Mononuclear cell (primary cell): ENCODE results near the gene CRK. TPM values are rescaled to one million over a fixed set of nuclear protein-coding genes. Genes with fewer than 3 reads are reported as not detected.
"Not testable (repeated sequence)": the region's sequence is repeated elsewhere in the genome, so short reads cannot be mapped to it uniquely, and the experiment has no call there.

Experiments
- H3K27me3 ChIP-seq: 2 replicates; pipeline ENCODE4 v1.6.0; 2011; ENCODE audit warnings: low read length, control low read depth; ENCODE audit not compliant: insufficient read depth
- H3K4me1 ChIP-seq: 2 replicates; pipeline ENCODE4 v1.5.1; 2011; ENCODE audit warnings: mild to moderate bottlenecking, low read length, control low read depth; ENCODE audit not compliant: insufficient read depth
- H3K4me3 ChIP-seq: 2 replicates; pipeline ENCODE4 v1.5.1; 2011; ENCODE audit warnings: mild to moderate bottlenecking, low read length, moderate library complexity
- H3K9me3 ChIP-seq: 2 replicates; pipeline ENCODE4 v1.5.1; 2011; ENCODE audit warnings: low read depth, mild to moderate bottlenecking, control low read depth, low read length
- total RNA-seq: library from RNA; depleted of rRNA; stranded (reverse); fragments of >200 nt; gene quantifications from one replicate; pipeline ENCODE4 v1.2.3, GENCODE V29; 2012

CRK gene
- total RNA-seq, 1 donor: 20.0 TPM

DNA sequence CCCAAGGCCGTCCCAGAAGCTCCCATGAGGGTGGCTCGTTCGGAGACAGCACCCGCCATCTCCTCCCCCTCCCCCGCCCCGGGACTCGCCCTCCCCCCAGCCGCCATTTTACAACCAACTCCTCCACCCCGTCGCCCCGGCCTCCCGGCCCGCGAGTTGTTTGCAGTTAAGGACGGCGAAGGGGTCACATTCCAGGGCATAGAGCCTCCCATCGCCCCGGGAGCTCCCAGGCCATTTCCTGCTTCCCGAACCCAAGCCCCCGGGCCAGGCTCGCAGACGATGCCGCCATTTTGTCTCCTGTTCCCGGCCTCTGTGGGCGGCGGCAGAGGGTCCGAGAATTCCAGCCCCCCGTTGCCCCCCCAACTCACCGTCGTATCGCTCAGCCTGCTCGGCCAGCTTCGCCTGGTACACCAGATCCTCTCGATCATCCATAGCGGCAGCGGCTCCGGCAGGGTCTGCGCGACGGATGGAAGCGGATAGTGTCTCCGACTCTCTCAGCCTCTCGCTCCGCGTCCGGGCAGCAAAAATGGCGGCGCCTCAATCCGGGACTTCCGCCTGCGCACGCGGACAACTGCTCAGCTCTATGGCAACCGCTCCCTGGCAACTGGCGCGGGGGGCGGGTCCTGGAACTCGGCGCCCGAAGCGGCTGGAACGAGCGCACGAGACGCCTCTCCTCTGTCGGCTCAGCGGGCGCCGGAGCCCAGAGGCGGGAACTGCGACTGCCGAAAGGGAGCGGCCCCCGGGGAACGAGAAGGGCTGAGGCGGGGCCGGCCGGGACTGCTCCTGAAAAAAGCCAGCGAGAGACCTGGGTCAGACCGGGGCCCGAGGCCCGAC is 56.1 kb downstream of the CRK start, which contains the start of gene YWHAE:
Gene YWHAE (minus strand): TSS at position 544 of the 834 bp plus-strand sequence. CDS start 112 bp downstream, at position 432.
- H3K4me1 ChIP-seq: peaks cover 52% of the 10 kb centered on the region
- peak within 1 kb of the TSS; percentile 99 for H3K4me3 ChIP-seq
- H3K9me3 ChIP-seq: no peaks in the 10 kb centered on the region
- no peaks in the 10 kb centered on the region for H3K27me3 ChIP-seq

DNA sequence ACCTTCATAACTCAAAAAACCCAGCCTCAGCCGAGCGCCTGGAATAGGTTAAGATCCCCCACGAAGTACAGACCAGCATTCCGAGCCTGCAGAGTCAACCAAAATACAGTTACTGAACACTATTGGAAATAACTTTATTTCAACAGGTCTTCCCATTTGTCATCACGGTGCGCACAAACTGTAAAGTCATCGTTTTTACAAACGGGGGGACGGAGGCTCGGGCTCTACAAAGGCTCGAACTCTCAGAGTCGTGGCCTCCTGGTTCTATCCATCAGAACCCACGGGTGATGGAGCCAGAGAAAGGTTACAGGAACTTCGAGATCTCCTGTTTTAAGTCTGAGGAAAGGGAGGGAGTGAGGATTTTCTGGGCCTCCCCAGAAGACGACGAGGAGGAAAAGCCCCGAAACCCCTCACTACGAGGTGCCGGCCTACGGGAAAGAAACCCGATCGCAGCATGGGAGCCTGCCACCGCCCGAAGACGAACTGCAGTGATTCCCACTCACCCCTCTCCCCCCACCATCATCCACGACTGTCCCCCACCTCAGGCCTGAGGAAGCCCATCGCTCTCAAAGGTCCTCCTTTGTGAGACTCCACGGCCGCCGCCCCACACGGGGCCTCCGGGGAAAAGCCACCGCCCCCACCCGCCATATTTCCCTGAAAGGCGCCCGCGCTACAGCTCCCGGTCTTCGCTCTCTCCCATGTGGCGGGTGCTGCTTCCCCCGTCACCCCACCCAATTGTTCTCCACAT is 56.9 kb downstream of the CRK start:
- no peaks in the 10 kb centered on the region for H3K9me3 ChIP-seq
- H3K27me3 ChIP-seq: no peaks in the 10 kb centered on the region
- peaks cover 53% of the 10 kb centered on the region for H3K4me1 ChIP-seq
- H3K4me3 ChIP-seq: peak overlapping the region; percentile 99

DNA sequence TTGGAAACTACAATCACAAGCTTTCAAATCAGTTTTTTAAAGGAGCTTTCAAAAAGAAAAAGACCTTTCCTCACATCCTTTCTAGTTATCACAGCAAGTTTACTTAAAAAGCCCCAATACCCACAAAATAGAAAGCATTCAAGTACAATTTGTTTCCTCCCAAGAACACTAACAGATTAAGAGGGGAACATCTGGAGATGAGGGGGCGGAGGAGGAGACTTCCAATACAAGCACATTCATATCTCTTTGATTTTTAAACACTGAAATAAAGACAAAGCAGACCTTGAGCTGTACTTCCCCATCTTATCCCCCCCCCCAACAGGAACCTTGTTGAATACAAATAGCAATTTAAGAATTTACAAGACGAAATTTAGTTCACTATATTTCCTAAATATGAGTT is 58.0 kb downstream of the CRK start:
- Histone ChIP-seq H3K4me1 (peaks cover 63% of the 10 kb centered on the region), H3K9me3 (no peaks in the 10 kb centered on the region), H3K27me3 (no peaks in the 10 kb centered on the region), H3K4me3 (peak overlapping the region; percentile 8)

DNA sequence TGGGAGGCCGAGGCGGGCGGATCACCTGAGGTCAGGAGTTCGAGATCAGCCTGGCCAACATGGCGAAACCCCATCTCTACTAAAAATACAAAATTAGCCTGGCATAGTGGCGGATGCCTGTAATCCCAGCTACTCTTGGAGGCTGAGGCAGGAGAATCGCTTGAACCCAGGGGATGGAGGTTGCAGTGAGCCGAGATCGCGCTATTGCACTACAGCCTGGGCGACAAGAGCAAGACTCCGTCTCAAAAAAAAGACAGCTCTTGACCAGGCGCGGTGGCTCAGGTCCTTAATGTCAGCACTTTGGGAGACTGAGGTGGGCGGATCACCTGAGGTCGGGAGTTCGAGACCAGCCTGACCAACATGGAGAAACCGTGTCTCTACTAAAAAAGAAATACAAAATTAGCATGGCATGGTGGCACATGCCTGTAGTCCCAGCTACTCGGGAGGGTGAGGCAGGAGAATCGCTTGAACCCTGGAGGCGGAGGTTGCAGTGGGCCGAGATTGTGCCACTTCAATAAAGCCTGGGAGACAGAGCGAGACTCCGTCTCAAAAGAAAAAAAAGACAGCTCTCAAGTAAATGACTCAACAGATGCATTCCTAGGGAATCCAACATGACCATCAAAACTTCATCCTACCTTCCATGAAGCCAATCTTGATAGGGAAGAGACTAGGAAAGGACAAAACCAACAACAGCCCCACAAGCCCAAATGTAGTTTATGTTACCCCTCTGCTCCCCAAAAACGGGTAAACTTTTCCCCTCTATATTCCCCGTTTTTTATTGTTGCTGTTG is 60.0 kb downstream of the CRK start:
- not testable (repeated sequence) for H3K4me3 ChIP-seq, H3K9me3 ChIP-seq, H3K27me3 ChIP-seq
- H3K4me1 ChIP-seq: peaks cover 82% of the 10 kb centered on the region

DNA sequence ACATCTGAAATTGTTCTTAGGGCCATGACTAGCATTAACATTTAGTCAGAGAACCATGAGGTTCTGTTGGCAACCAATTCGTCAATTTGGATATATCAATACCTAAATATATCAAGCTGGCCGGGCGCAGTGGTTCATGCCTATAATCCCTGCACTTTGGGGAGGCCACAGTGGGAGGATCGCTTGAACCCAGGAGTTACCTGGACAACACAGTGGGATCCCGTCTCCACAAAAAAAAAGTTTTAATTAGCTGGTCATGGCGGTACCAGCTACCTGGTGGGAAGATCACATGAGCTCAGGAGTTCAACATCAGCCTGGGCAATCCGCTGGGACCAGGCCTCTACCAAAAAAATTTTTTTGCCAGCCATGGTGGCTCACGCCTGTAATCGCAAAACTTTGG is 64.5 kb downstream of the CRK start:
- H3K4me3 ChIP-seq: no peak overlapping the region
- H3K4me1 ChIP-seq: peaks cover 91% of the 10 kb centered on the region
- H3K27me3 ChIP-seq: no peaks in the 10 kb centered on the region
- no peaks in the 10 kb centered on the region for H3K9me3 ChIP-seq

DNA sequence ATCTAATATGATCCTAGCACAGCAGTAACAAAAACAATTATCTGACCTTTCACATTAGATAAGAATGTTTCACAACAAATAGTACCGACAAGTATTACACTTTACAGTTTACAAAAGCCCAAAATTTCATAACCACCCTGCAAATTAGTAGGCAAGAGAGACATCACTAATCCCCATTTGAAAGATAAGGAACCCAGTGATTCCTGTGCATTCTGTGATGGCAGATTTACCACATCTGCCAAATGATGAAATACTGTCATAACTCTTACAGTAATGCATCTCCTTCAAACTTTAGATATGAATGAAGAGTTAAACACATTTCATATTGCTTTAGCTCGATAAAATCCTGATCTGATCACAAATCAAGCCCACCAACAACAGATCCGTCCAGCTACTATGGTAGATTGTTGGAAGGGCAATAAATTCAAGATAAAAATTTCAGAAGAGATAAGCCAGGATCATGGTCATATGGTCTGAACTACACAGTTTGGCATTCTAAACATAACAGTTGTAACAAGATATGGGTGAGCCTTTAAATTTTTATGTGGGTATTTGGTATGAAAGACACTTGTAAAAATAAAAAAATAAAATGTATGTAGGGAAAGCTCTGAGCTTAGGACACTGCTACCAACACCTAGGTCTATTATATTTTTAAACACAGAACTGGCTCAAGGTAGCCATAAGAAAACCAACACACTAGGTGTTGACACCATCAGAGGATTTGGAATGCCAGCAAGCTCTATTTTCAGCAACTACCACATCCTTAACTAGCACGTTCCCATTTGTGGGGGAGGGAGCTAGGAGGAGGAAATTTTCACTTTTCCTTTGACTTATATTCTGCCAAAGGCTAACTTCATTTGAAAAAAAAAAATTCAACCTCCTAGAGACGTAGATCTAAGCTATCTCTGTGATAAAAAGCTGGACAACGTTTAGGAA is 65.3 kb downstream of the CRK start:
- peaks cover 88% of the 10 kb centered on the region for H3K4me1 ChIP-seq
- H3K4me3 ChIP-seq: no peak overlapping the region
- H3K27me3 ChIP-seq: no peaks in the 10 kb centered on the region
- H3K9me3 ChIP-seq: no peaks in the 10 kb centered on the region

DNA sequence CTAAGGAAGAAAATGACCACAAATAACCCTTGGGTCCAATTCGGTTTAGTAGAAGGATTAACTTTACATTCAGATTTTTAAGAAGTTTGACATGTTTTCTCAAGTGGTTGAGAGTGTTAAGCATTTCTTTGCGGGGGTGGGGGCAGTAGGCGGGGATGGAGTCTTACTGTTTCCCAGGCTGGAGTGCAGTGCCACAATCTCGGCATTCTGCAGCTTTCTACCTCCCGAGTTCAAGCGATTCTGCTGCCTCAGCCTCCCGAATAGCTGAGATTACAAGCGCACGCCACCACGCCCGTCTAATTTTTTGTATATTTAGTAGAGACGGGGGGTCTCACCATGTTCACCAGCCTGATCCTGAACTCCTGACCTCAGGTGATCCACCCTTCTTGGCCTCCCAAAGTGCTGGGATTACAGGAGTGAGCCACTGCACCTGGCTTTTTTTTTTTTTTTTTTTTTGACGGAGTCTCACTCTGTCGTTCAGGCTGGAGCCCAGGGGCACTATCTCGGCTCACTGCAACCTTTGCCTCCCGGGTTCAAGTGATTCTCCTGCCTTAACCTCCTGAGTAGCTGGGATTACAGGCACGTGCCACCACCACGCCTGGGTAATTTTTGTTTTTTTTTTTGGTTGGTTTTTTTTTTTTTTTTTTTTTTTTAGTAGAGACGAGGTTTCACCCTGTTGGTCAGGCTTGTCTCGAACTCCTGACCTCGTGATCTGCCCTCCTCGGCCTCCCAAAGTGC is 68.4 kb downstream of the CRK start:
- H3K4me1 ChIP-seq: peaks cover 84% of the 10 kb centered on the region
- H3K4me3 ChIP-seq, H3K9me3 ChIP-seq, H3K27me3 ChIP-seq: not testable (repeated sequence)

DNA sequence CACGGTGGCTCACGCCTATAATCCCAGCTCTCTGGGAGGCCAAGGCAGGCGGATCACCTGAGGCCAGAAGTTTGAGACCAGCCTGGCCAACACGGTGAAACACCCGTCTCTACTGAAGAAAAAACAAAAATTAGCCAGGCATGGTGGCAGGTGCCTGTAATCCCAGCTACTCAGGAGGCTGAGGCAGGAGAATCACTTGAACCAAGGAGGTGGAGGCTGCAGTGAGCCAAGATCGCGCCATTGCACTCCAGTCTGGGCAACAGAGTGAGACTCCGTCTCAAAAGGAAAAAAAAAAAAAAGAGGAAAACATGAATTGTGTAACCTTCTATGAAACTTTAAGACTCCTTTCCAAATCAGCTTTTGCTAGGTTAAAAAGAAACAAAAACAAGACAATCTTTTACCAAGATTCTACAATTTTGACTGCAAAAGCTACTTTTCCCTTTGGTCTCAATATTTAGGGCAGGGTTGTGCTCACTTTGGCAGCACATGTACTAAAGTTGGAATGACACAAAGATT is 69.3 kb downstream of the CRK start:
- H3K27me3 ChIP-seq, H3K9me3 ChIP-seq, H3K4me3 ChIP-seq: not testable (repeated sequence)
- H3K4me1 ChIP-seq: peaks cover 80% of the 10 kb centered on the region

DNA sequence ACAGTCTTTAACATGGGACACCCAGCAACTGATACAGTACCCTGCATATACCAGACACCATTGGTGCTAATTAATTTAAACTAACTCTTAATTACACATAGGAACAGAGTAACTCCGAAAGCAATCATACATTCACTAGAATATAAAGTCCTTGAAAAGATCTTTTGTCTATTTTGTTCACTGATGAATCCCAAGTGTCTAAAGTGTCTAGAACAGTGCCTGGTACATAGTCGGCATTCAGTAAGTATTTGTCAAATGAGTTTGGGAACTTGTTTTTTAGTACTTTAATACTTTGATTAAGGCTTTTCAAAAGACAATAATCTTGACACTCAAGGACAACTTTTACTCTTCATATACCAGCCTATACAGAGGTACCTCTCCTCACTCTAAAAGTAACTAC is 69.8 kb downstream of the CRK start:
- Histone ChIP-seq H3K4me3 (no peak overlapping the region), H3K27me3 (no peaks in the 10 kb centered on the region), H3K4me1 (peaks cover 80% of the 10 kb centered on the region)

DNA sequence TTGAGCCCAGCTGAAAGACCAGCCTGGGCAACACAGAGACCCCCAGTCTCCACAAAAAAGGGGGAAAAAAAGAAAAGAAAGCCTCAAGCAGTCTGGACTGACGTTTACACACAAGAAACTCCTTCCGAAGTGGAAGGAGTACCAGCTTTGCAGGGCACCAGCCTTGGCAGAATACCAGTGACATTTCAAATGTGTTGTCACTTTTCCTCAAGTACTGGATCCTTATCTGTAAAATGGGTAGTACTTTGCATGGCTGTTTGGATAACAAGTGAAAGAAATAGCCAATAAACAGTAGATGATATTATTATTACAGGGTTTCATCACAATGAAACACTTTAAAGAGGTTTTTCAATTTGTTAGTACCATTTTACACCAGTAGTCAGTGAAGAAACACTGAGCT is 70.2 kb downstream of the CRK start:
- H3K9me3 ChIP-seq: no peaks in the 10 kb centered on the region
- H3K4me1 ChIP-seq: peaks cover 80% of the 10 kb centered on the region
- H3K27me3 ChIP-seq: no peaks in the 10 kb centered on the region
- H3K4me3 ChIP-seq: no peak overlapping the region

More for the DNA sequence above, 69.8 kb downstream of the CRK start:
- H3K9me3 ChIP-seq: no peaks in the 10 kb centered on the region

DNA sequence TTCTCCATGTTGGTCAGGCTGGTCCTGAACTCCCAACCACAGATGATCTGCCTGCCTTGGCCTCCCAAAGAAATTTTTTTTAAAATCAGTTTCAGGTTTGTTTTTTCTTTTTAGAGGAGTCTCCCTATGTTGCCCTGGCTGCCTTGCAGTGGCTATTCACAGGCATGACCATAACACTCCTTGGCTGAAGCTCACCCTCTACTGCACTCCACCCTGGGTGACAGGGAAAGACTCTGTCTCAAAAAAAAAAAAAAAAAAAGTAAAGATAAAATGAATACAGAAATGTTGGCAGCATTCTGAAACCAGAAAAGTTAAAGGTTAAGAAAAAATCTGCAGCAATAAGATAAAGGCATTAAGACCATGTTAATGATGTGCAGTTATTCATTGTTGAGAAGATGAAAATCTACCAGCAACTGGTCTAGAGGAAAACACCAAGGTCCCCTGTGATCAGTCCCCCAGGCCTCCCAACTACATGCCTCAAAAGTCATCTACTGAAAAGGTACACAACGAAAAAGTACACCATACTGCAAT is 71.1 kb downstream of the CRK start:
- Histone ChIP-seq H3K4me3 (no peak overlapping the region), H3K27me3 (no peaks in the 10 kb centered on the region), H3K9me3 (no peaks in the 10 kb centered on the region), H3K4me1 (peaks cover 79% of the 10 kb centered on the region)

DNA sequence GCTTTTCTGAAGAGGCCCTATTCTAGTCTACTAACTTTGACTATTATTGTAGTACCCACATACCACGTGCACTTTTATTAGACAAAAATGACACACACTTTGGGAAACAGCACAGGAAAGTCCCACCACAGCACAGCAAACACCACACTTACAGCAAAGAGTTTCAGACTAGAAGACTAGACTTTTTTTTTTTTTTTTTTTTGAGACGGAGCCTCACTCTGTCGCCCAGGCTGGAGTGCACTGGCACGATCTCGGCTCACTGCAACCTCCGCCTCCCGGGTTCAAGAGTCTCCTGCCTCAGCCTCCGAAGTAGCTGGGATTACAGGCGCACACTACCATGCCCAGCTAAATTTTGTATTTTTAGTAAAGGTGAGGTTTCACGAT is 76.1 kb downstream of the CRK start:
- Histone ChIP-seq H3K9me3 (no peaks in the 10 kb centered on the region), H3K27me3 (no peaks in the 10 kb centered on the region), H3K4me1 (peaks cover 79% of the 10 kb centered on the region), H3K4me3 (no peak overlapping the region)

DNA sequence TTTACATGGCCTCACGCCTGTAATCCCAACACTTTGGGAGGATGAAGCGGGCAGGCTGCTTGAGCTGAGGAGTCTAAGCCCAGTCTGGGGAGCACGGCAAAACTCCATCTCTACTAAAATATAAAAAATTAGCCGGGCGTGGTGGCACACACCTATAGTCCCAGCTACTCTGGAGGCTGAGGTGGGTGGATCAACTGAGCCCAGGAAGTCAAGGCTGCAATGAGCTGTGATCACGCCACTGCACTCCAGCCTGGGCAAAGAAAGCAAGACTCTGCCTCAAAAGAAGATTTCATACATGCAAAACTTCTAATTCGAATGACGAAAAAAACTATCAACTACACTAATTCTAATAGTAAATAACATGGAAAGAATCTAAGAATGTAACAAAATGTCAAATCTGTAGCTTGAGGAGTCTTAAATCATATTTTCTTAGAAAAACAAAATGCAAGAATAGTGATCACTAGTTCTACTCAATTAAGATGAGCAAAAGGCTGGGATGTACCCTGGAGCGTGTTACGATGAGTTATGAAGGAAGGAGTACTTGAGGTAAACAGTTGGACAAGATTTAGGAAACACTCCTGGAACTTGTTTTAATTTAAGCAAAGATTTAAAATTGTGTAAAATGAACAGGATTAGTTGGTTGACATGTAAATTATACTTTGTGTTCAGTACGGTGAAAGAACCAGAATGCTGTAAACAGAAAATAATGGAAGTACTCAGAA is 76.7 kb downstream of the CRK start:
- Histone ChIP-seq H3K4me1 (peaks cover 79% of the 10 kb centered on the region), H3K4me3 (no peak overlapping the region), H3K27me3 (no peaks in the 10 kb centered on the region), H3K9me3 (no peaks in the 10 kb centered on the region)
